IPS-20b (cell line): ENCODE measurements around the gene EPN1.

ENCODE experiments used
- H3K27ac ChIP-seq: one replicate; pipeline ENCODE4 v1.5.1; 2013; ENCODE audit warnings: low read length
- H3K27me3 ChIP-seq: 2 replicates; pipeline ENCODE4 v1.6.1; 2013; ENCODE audit warnings: mild to moderate bottlenecking, low read length, inconsistent platforms; ENCODE audit not compliant: insufficient read depth
- H3K36me3 ChIP-seq: 2 replicates; pipeline ENCODE4 v1.6.1; 2013; ENCODE audit warnings: low read depth, mild to moderate bottlenecking, inconsistent platforms, low read length, moderate library complexity; ENCODE audit not compliant: insufficient read depth
- H3K4me1 ChIP-seq: 2 replicates; pipeline ENCODE4 v1.6.1; 2013; ENCODE audit warnings: mild to moderate bottlenecking, control low read depth, inconsistent platforms, low read length, moderate library complexity; ENCODE audit not compliant: insufficient read depth
- H3K4me3 ChIP-seq: 2 replicates; pipeline ENCODE4 v1.5.1; 2013; ENCODE audit warnings: mild to moderate bottlenecking, low read length, inconsistent platforms
- H3K9ac ChIP-seq: 2 replicates; pipeline ENCODE4 v1.6.1; 2013; ENCODE audit warnings: low read depth, mild to moderate bottlenecking, inconsistent platforms, low read length, moderate library complexity
- H3K9me3 ChIP-seq: 2 replicates; pipeline ENCODE4 v1.6.1; 2013; ENCODE audit warnings: mild to moderate bottlenecking, low read depth, low read length, inconsistent platforms; ENCODE audit not compliant: insufficient read depth

EPN1 gene

GRCh38 chr19:55656552-55656951 is 18.5 kb upstream of the EPN1 start:
- Histone ChIP-seq H3K27ac (no peak overlapping the region), H3K27me3 (no peaks in the 10 kb centered on the region), H3K4me3 (peak overlapping the region; percentile 97), H3K9me3 (no peaks in the 10 kb centered on the region), H3K36me3 (peaks cover 39% of the 10 kb centered on the region), H3K4me1 (peaks cover 18% of the 10 kb centered on the region), H3K9ac (peak overlapping the region; percentile 98)

- Histone ChIP-seq H3K4me1 (peaks cover 18% of the 10 kb centered on the region), H3K27ac (no peak overlapping the region), H3K4me3 (peak overlapping the region; percentile 97), H3K9ac (peak overlapping the region; percentile 98), H3K9me3 (no peaks in the 10 kb centered on the region), H3K36me3 (peaks cover 45% of the 10 kb centered on the region), H3K27me3 (no peaks in the 10 kb centered on the region)
Measured at GRCh38 chr19:55656988-55657747, 17.9 kb upstream of the EPN1 start.

GRCh38 chr19:55658846-55659459 is 16.1 kb upstream of the EPN1 start:
- Histone ChIP-seq H3K9ac (0 out of 2 replicates have a peak overlapping the region, but pooled peaks have one; percentile 30), H3K36me3 (peaks cover 63% of the 10 kb centered on the region)

GRCh38 chr19:55659822-55660221 is 15.2 kb upstream of the EPN1 start:
- Histone ChIP-seq H3K4me1 (peaks cover 18% of the 10 kb centered on the region), H3K9me3 (no peaks in the 10 kb centered on the region), H3K27me3 (no peaks in the 10 kb centered on the region), H3K36me3 (peaks cover 72% of the 10 kb centered on the region), H3K9ac (0 out of 2 replicates have a peak overlapping the region, but pooled peaks have one; percentile 30), H3K27ac (no peak overlapping the region), H3K4me3 (no peak overlapping the region)

More at GRCh38 chr19:55658846-55659459, 16.1 kb upstream of the EPN1 start:
- Histone ChIP-seq H3K4me1 (peaks cover 18% of the 10 kb centered on the region), H3K9me3 (no peaks in the 10 kb centered on the region), H3K27ac (no peak overlapping the region), H3K27me3 (no peaks in the 10 kb centered on the region), H3K4me3 (no peak overlapping the region)

- Histone ChIP-seq H3K9me3 (no peaks in the 10 kb centered on the region), H3K9ac (no peak overlapping the region), H3K36me3 (peaks cover 77% of the 10 kb centered on the region), H3K4me3 (no peak overlapping the region), H3K27me3 (no peaks in the 10 kb centered on the region), H3K27ac (no peak overlapping the region), H3K4me1 (peaks cover 18% of the 10 kb centered on the region)
Measured at GRCh38 chr19:55660404-55660803, 14.6 kb upstream of the EPN1 start.

GRCh38 chr19:55660991-55661390 is 14.0 kb upstream of the EPN1 start:
- no peak overlapping the region for H3K9ac ChIP-seq
- H3K4me1 ChIP-seq: peaks cover 18% of the 10 kb centered on the region
- no peak overlapping the region for H3K27ac ChIP-seq
- no peaks in the 10 kb centered on the region for H3K27me3 ChIP-seq
- H3K9me3 ChIP-seq: no peaks in the 10 kb centered on the region
- no peak overlapping the region for H3K4me3 ChIP-seq
- H3K36me3 ChIP-seq: peaks cover 83% of the 10 kb centered on the region

GRCh38 chr19:55661826-55662225 is 13.2 kb upstream of the EPN1 start:
- no peak overlapping the region for H3K4me3 ChIP-seq
- H3K4me1 ChIP-seq: peaks cover 12% of the 10 kb centered on the region
- no peak overlapping the region for H3K9ac ChIP-seq
- H3K27ac ChIP-seq: no peak overlapping the region
- no peaks in the 10 kb centered on the region for H3K27me3 ChIP-seq
- H3K36me3 ChIP-seq: peaks cover 88% of the 10 kb centered on the region
- H3K9me3 ChIP-seq: no peaks in the 10 kb centered on the region

GRCh38 chr19:55663846-55664536 is 11.0 kb upstream of the EPN1 start:
- Histone ChIP-seq H3K36me3 (peaks cover 99% of the 10 kb centered on the region), H3K9ac (no peak overlapping the region), H3K27me3 (no peaks in the 10 kb centered on the region), H3K4me1 (no peaks in the 10 kb centered on the region), H3K4me3 (no peak overlapping the region), H3K9me3 (no peaks in the 10 kb centered on the region), H3K27ac (no peak overlapping the region)

- Histone ChIP-seq H3K4me3 (no peak overlapping the region), H3K9me3 (no peaks in the 10 kb centered on the region), H3K27me3 (no peaks in the 10 kb centered on the region), H3K36me3 (peaks cover 95% of the 10 kb centered on the region), H3K27ac (no peak overlapping the region), H3K9ac (no peak overlapping the region), H3K4me1 (no peaks in the 10 kb centered on the region)
Measured at GRCh38 chr19:55666343-55667005, 8.6 kb upstream of the EPN1 start.

- Histone ChIP-seq H3K9ac (no peak overlapping the region), H3K36me3 (peaks cover 91% of the 10 kb centered on the region), H3K4me3 (no peak overlapping the region), H3K4me1 (no peaks in the 10 kb centered on the region), H3K27me3 (no peaks in the 10 kb centered on the region), H3K9me3 (no peaks in the 10 kb centered on the region), H3K27ac (no peak overlapping the region)
Measured at GRCh38 chr19:55667006-55667381, 8.0 kb upstream of the EPN1 start.

- Histone ChIP-seq H3K36me3 (peaks cover 91% of the 10 kb centered on the region), H3K27me3 (no peaks in the 10 kb centered on the region), H3K9me3 (no peaks in the 10 kb centered on the region), H3K4me1 (no peaks in the 10 kb centered on the region), H3K4me3 (no peak overlapping the region), H3K27ac (no peak overlapping the region), H3K9ac (no peak overlapping the region)
Measured at GRCh38 chr19:55667511-55667910, 7.5 kb upstream of the EPN1 start.
